GM12878 (cell line): Measurements from ENCODE around the gene TRAFD1. TPM values are rescaled to one million over a fixed set of nuclear protein-coding genes. Genes with fewer than 3 reads are reported as not detected.

Experiments
- ATAC-seq: fragments of 200-7000 bp; cut with Tn5 transposase; 3 replicates; pipeline ENCODE4 v1.9.1; 2020; ENCODE audit warnings: mild to moderate bottlenecking, moderate library complexity
- BruUV-seq: library from RNA; stranded (reverse); fragments of 400-500 nt; replicated peaks from 2 replicates; lab custom pipeline; 2021; lab: Mats Ljungman, UMichigan
- CTCF ChIA-PET: fragments of 300-600 bp; sonication (Branson Sonifier 250); formaldehyde crosslinking; extraction: SDS; loops from one replicate; lab custom pipeline; 2021; ENCODE audit warnings: inconsistent platforms; lab: Yijun Ruan, JAX
- POLR2A ChIA-PET: fragments of 350-600 bp; formaldehyde crosslinking; extraction: SDS; loops from one replicate; lab custom pipeline; 2021; ENCODE audit warnings: inconsistent platforms; lab: Charles Lee
- RAD21 ChIA-PET: fragments of 300-600 bp; sonication (Branson Sonifier 250); formaldehyde crosslinking; loops from one replicate; lab custom pipeline; 2023; ENCODE audit warnings: antibody characterized with exemption; ENCODE audit not compliant: unreplicated experiment; lab: Charles Lee
- SMC1A ChIA-PET: fragments of 300-600 bp; sonication (Branson Sonifier 250); formaldehyde crosslinking; loops from one replicate; lab custom pipeline; 2023; ENCODE audit not compliant: unreplicated experiment, uncharacterized antibody; lab: Charles Lee
- DNase-seq: peaks from one replicate; pipeline ENCODE4 v3.0.0-alpha.2; 2011; ENCODE audit warnings: low read depth, low spot score
- FAIRE-seq: peaks from 3 replicates; lab custom pipeline; 2011; peaks lifted over from hg19 to GRCh38; lab: Jason Lieb, UNC
- H2AFZ ChIP-seq: 2 replicates; pipeline ENCODE4 v1.6.0; 2011; ENCODE audit warnings: low read depth, low read length, control low read depth; ENCODE audit not compliant: control insufficient read depth
- H3K27ac ChIP-seq: 2 replicates; pipeline ENCODE4 v1.5.1; 2011; ENCODE audit warnings: control low read depth; ENCODE audit not compliant: control insufficient read depth, insufficient read depth
- H3K27me3 ChIP-seq, 2 experiments: replicated peaks in 1 of 2; 2 replicates each; pipeline versions ENCODE4 v1.6.0 to v1.6.1; 2011; ENCODE audit warnings: low read length in 1 of 2; ENCODE audit not compliant: control insufficient read depth in 2 of 2, insufficient read depth in 2 of 2
- H3K36me3 ChIP-seq, 2 experiments: 2 replicates each; pipeline ENCODE4 v1.5.1; 2011; ENCODE audit warnings: low read length in 1 of 2; ENCODE audit not compliant: control insufficient read depth in 2 of 2, insufficient read depth in 2 of 2
- H3K4me1 ChIP-seq: 2 replicates; pipeline ENCODE4 v1.6.1; 2011; ENCODE audit warnings: mild to moderate bottlenecking, low read length, moderate library complexity, mixed read lengths; ENCODE audit not compliant: control insufficient read depth, insufficient read depth
- H3K4me2 ChIP-seq: 2 replicates; pipeline ENCODE4 v1.6.0; 2011; ENCODE audit warnings: control low read depth; ENCODE audit not compliant: control insufficient read depth, insufficient read depth
- H3K4me3 ChIP-seq: fragments of 200-600 bp; sonication (generic); 2 replicates; pipeline ENCODE4 v1.5.1; 2016
- H3K79me2 ChIP-seq: 2 replicates; pipeline ENCODE4 v1.6.0; 2011; ENCODE audit warnings: low read length; ENCODE audit not compliant: control insufficient read depth, insufficient read depth
- H3K9ac ChIP-seq: 2 replicates; pipeline ENCODE4 v1.8.0; 2011; ENCODE audit warnings: low read length, control low read depth, mixed read lengths; ENCODE audit not compliant: control insufficient read depth, insufficient read depth
- H3K9me3 ChIP-seq: replicated peaks from 3 replicates; pipeline ENCODE4 v1.5.1; 2011; ENCODE audit warnings: mild to moderate bottlenecking, low read length; ENCODE audit not compliant: control insufficient read depth, insufficient read depth
- H4K20me1 ChIP-seq: 2 replicates; pipeline ENCODE4 v1.6.0; 2011; ENCODE audit not compliant: control insufficient read depth, insufficient read depth
- SMARCA5 ChIP-seq: fragments of 450-650 bp; IDR thresholded peaks from 2 replicates; pipeline ENCODE4 v1.6.1; 2017; ENCODE audit warnings: mild to moderate bottlenecking
- TCF7 ChIP-seq: IDR thresholded peaks from 2 replicates; pipeline ENCODE4 v1.6.1; 2014; ENCODE audit warnings: antibody characterized with exemption, borderline replicate concordance
- ZBED1 ChIP-seq: IDR thresholded peaks from 2 replicates; pipeline ENCODE4 v1.6.1; 2016; ENCODE audit warnings: borderline replicate concordance
- ZNF274 ChIP-seq: IDR thresholded peaks from one replicate; pipeline ENCODE4 v1.8.0; 2011; ENCODE audit not compliant: insufficient read length, insufficient read depth
- WGBS: methylation state at CpG from one replicate; pipeline ENCODE4 v1.1.6; 2016; ENCODE audit warnings: low lambda C conversion rate; ENCODE audit not compliant: insufficient replicate concordance, insufficient coverage; ENCODE audit errors: missing lambda C conversion rate; 5-methylcytosine and 5-hydroxymethylcytosine counted together
- in situ Hi-C: fragments of 300-500 bp; cut with MboI; formaldehyde crosslinking; loops from 9 replicates; pipeline ENCODE4 v1.14.3; 2018; ENCODE audit warnings: mixed read lengths
- intact Hi-C: fragments of 100-400 bp; cut with micrococcal nuclease; formaldehyde crosslinking; loops from one replicate; pipeline ENCODE4 v1.14.2; 2022; ENCODE audit not compliant: unreplicated experiment
- polyA plus RNA-seq, 11 experiments: library from polyadenylated mRNA; depleted of rRNA in 4 of 11; unstranded in 6 of 11; stranded (reverse) in 5 of 11; fragments of >200 nt; fragmentation: Nextera tagmentation in 4 of 11; fragmentation: Illumina TruSeq in 1 of 11; extraction: Ambion mirVana in 4 of 11; extraction: Trizol in 1 of 11; gene quantifications; 1 replicate in 1 of 11; 2 replicates in 10 of 11; pipeline versions ENCODE4 v1.2.1 to v1.2.3, GENCODE V29; 2011 to 2016; ENCODE audit warnings: inconsistent platforms in 2 of 11, missing spikeins in 2 of 11, low read depth in 1 of 11
- total RNA-seq, 4 experiments: library from RNA; depleted of rRNA in 3 of 4; stranded (reverse); fragments of >200 nt in 3 of 4; fragmentation: Illumina TruSeq in 1 of 4; extraction: Trizol in 1 of 4; gene quantifications; 2 replicates each; pipeline versions ENCODE4 v1.2.1 to v1.2.3, GENCODE V29; 2013 to 2021
- TF ChIP-seq, protein P1 (sequence below): fragments of 450-650 bp; formaldehyde crosslinking; IDR thresholded peaks from 2 replicates; pipeline ENCODE4 v1.4.0; 2020; ENCODE audit warnings: mild to moderate bottlenecking, moderate library complexity

TRAFD1 gene
- total and polyA plus RNA-seq, 10 of the 15 experiments (the other 5 are each of a cell fraction or from before 2014, with no cell fraction given): 37.2 to 55.5 (median 46.2) TPM

DNA sequence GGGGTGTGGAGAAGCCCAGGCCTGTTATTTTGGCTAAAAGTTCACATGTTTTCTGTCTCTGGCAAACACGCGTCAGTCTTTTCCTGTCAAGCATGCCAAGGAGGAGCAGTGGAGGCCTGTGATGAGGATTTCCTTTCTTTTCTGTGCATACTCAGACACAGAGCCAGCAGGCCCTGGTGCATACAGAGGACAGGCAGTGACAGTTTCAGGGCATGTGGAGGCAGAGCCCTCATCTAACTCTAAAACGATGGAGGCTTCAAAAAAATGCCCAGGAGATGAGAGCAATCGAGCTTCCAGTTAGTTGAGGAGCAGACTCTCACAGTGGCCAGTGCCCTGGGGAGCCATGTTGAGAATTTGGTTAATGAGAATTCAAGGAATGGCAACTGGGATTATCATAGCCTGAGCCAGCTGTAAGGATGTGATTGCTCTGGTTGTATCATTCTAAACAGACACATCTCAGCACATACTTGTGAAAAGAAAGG lies 66.5 kb downstream of the TRAFD1 start:
- Histone ChIP-seq H4K20me1 (no peaks in the 10 kb centered on the region), H3K9ac (no peak overlapping the region), H3K36me3 (peaks cover 14 to 39% of the 10 kb centered on the region in 2 experiments), H3K4me1 (no peaks in the 10 kb centered on the region), H2AFZ (no peak overlapping the region), H3K27ac (no peak overlapping the region), H3K4me3 (no peak overlapping the region), H3K79me2 (no peaks in the 10 kb centered on the region), H3K4me2 (no peak overlapping the region), H3K9me3 (no peaks in the 10 kb centered on the region), H3K27me3 (no peaks in the 10 kb centered on the region)
- WGBS: 96% methylated on average over 4 of the region's 4 CpGs
- ChIA-PET SMC1A (interaction anchor here (0.6 kb wide), 1 partner anchor 131 kb away, joined by 3 read pairs; no protein-coding TSS in a partner anchor), CTCF (interaction anchor here (1.0 to 1.8 kb wide), 2 partner anchors 10 to 219 kb away, joined by 3 to 7 read pairs; no protein-coding TSS in a partner anchor), RAD21 (no interaction called here), POLR2A (no interaction called here)
- no TSS peak for BruUV-seq
- TF ChIP-seq SMARCA5 (no peak), TCF7 (no peak), ZBED1 (no peak), ZNF274 (no peak)
- TF ChIP-seq, protein P1, sequence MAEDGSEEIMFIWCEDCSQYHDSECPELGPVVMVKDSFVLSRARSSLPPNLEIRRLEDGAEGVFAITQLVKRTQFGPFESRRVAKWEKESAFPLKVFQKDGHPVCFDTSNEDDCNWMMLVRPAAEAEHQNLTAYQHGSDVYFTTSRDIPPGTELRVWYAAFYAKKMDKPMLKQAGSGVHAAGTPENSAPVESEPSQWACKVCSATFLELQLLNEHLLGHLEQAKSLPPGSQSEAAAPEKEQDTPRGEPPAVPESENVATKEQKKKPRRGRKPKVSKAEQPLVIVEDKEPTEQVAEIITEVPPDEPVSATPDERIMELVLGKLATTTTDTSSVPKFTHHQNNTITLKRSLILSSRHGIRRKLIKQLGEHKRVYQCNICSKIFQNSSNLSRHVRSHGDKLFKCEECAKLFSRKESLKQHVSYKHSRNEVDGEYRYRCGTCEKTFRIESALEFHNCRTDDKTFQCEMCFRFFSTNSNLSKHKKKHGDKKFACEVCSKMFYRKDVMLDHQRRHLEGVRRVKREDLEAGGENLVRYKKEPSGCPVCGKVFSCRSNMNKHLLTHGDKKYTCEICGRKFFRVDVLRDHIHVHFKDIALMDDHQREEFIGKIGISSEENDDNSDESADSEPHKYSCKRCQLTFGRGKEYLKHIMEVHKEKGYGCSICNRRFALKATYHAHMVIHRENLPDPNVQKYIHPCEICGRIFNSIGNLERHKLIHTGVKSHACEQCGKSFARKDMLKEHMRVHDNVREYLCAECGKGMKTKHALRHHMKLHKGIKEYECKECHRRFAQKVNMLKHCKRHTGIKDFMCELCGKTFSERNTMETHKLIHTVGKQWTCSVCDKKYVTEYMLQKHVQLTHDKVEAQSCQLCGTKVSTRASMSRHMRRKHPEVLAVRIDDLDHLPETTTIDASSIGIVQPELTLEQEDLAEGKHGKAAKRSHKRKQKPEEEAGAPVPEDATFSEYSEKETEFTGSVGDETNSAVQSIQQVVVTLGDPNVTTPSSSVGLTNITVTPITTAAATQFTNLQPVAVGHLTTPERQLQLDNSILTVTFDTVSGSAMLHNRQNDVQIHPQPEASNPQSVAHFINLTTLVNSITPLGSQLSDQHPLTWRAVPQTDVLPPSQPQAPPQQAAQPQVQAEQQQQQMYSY (CRISPR knock-in tag): no peak
- ATAC-seq (no peak), FAIRE-seq (no peak), DNase-seq (no peak)
- in situ Hi-C loops (no loop called here), intact Hi-C loops (no loop called here)
